Left cardiac atrium (tissue), 4 donors: ENCODE results near the gene SFN. TPM values are rescaled to one million over a fixed set of nuclear protein-coding genes. Genes with fewer than 3 reads are reported as not detected.
"Not testable (repeated sequence)": the region's sequence is repeated elsewhere in the genome, so short reads cannot be mapped to it uniquely, and the experiment has no call there.

ENCODE experiments used
- ATAC-seq, 2 donors: fragments of 200-7000 bp; cut with Tn5 transposase; one replicate each; pipeline ENCODE4 v1.9.1; 2020; ENCODE audit warnings: mild to moderate bottlenecking in 2 of 2, moderate library complexity in 2 of 2
- DNase-seq: peaks from one replicate; pipeline ENCODE4 v3.0.0-alpha.2; 2020
- intact Hi-C, 2 donors: fragments of 100-400 bp; cut with DNase I; formaldehyde crosslinking; loops; one replicate each; pipeline versions ENCODE4 v1.14.1 to v1.15.1; 2022 to 2023
- total RNA-seq, 2 donors: library from RNA; stranded (reverse); fragmentation: NEBNext Ultra II Directional; extraction: Animal tissue kit (Norgen Biotek cat#: 25700); gene quantifications; one replicate each; pipeline ENCODE4 v1.2.1, GENCODE V29; 2021
- donor health status: DM: no; HTN: yes; CAD: no.
- donor health status: DM: no; HTN: yes; CAD: no; lungs with severe emphysema.
- donor health status: DM: yes; HTN: yes; CAD: no.
- donor health status: Dilated cardiomyopathy.

Gene SFN
- total RNA-seq, 2 donors from 2014 or later = 0.18 to 0.42 TPM

GRCh38 chr1:26858891-26859640 is 3.9 kb upstream of the SFN start:
- ATAC-seq (no peak), DNase-seq (no peak)
- intact Hi-C loops = no loop called here

GRCh38 chr1:26861286-26861701 is 1.7 kb upstream of the SFN start:
- ATAC-seq (no peak), DNase-seq (no peak)
- intact Hi-C loops = no loop called here

- intact Hi-C loops = no loop called here
- DNase-seq = no peak
Observed at GRCh38 chr1:26861889-26862378, 1.0 kb upstream of the SFN start.

GRCh38 chr1:26863685-26864077 is 732 bp downstream of the SFN start:
- no peak for ATAC-seq
- intact Hi-C loops = no loop called here
- no peak for DNase-seq

More at GRCh38 chr1:26861889-26862378, 1.0 kb upstream of the SFN start:
- ATAC-seq = no peak

GRCh38 chr1:26864610-26865480 is 1.9 kb downstream of the SFN start:
- intact Hi-C loops = no loop called here
- DNase-seq (peak; percentile 98), ATAC-seq (peak; percentile 98)

- ATAC-seq, intact Hi-C loops: not testable (repeated sequence)
Observed at GRCh38 chr1:26873097-26873496, 10.1 kb downstream of the SFN start.

GRCh38 chr1:26874896-26875295 is 11.9 kb downstream of the SFN start:
- DNase-seq (no peak), ATAC-seq (no peak)
- intact Hi-C loops = loop anchor here (5.0 kb wide), 2 partner anchors 63 to 273 kb away; no protein-coding TSS in a partner anchor

More at GRCh38 chr1:26873097-26873496, 10.1 kb downstream of the SFN start:
- not testable (repeated sequence) for DNase-seq

- no peak for ATAC-seq
- no peak for DNase-seq
- intact Hi-C loops = loop anchor here (5.0 kb wide), 2 partner anchors 65 to 275 kb away; no protein-coding TSS in a partner anchor
Observed at GRCh38 chr1:26877326-26877725, 14.4 kb downstream of the SFN start.

GRCh38 chr1:26879793-26880192 is 16.8 kb downstream of the SFN start:
- ATAC-seq (no peak), DNase-seq (no peak)
- intact Hi-C loops = loop anchor here (2.0 to 5.0 kb wide), 3 partner anchors 27 to 277 kb away; no protein-coding TSS in a partner anchor

- intact Hi-C loops, ATAC-seq, DNase-seq: not testable (repeated sequence)
Observed at GRCh38 chr1:26881611-26882010, 18.7 kb downstream of the SFN start.

GRCh38 chr1:26882696-26883463 is 19.9 kb downstream of the SFN start:
- DNase-seq (no peak), ATAC-seq (no peak)
- intact Hi-C loops = no loop called here

- DNase-seq = no peak
- ATAC-seq = no peak
- intact Hi-C loops = no loop called here
Observed at GRCh38 chr1:26887125-26887524, 24.2 kb downstream of the SFN start.

GRCh38 chr1:26888231-26888630 is 25.3 kb downstream of the SFN start:
- DNase-seq (no peak), ATAC-seq (no peak)
- intact Hi-C loops = no loop called here

- intact Hi-C loops = no loop called here
- DNase-seq (peak; percentile 86), ATAC-seq (peak; percentile 95)
Observed at GRCh38 chr1:26889551-26890466, 26.9 kb downstream of the SFN start, which contains the start of gene GPN2. Gene GPN2 (minus strand): TSS chr1:26890283. CDS start chr1:26890096, 187 bp downstream.

GRCh38 chr1:26890467-26890796 is 27.5 kb downstream of the SFN start:
- intact Hi-C loops = no loop called here
- ATAC-seq (peak; percentile 49 to 51), DNase-seq (no peak)

GRCh38 chr1:26894263-26894662 is 31.3 kb downstream of the SFN start:
- no peak for DNase-seq
- intact Hi-C loops = no loop called here
- no peak for ATAC-seq

- no peak for DNase-seq
- no peak for ATAC-seq
- intact Hi-C loops = no loop called here
Observed at GRCh38 chr1:26897351-26897750, 34.4 kb downstream of the SFN start.
